ENCODE data around the gene SIRPG.

- no peak for TF ChIP-seq CTCF (IDR thresholded peaks at IDR 0.05; ENCODE audit: insufficient read depth, low read length)
- TF ChIP-seq, protein P1, sequence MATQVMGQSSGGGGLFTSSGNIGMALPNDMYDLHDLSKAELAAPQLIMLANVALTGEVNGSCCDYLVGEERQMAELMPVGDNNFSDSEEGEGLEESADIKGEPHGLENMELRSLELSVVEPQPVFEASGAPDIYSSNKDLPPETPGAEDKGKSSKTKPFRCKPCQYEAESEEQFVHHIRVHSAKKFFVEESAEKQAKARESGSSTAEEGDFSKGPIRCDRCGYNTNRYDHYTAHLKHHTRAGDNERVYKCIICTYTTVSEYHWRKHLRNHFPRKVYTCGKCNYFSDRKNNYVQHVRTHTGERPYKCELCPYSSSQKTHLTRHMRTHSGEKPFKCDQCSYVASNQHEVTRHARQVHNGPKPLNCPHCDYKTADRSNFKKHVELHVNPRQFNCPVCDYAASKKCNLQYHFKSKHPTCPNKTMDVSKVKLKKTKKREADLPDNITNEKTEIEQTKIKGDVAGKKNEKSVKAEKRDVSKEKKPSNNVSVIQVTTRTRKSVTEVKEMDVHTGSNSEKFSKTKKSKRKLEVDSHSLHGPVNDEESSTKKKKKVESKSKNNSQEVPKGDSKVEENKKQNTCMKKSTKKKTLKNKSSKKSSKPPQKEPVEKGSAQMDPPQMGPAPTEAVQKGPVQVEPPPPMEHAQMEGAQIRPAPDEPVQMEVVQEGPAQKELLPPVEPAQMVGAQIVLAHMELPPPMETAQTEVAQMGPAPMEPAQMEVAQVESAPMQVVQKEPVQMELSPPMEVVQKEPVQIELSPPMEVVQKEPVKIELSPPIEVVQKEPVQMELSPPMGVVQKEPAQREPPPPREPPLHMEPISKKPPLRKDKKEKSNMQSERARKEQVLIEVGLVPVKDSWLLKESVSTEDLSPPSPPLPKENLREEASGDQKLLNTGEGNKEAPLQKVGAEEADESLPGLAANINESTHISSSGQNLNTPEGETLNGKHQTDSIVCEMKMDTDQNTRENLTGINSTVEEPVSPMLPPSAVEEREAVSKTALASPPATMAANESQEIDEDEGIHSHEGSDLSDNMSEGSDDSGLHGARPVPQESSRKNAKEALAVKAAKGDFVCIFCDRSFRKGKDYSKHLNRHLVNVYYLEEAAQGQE (IDR thresholded peaks at IDR 0.05; ENCODE audit: insufficient replicate concordance, low read depth), result no peak
Observed at GRCh38 chr20:1652104-1652503, 5.5 kb downstream of the SIRPG start.

Measured in HL-60 (cell line).